ENCODE data around the gene PDE2A. TPM values are rescaled to one million over a fixed set of nuclear protein-coding genes. Genes with fewer than 3 reads are reported as not detected.

The PDE2A gene
- total and polyA plus RNA-seq, 2 donors (not counting 1 experiment from before 2014, with no cell fraction given), result 0.88 to 2.9 TPM

- Histone ChIP-seq H3K27ac (ENCODE audit: low read length in 2 of 2) (no peak overlapping the region), H3K4me1 (ENCODE audit: control insufficient read depth in 2 of 2, insufficient read depth in 2 of 2, low read length in 2 of 2) (no peaks in the 10 kb centered on the region), H3K4me2 (replicated peaks; ENCODE audit: low read depth, low read length, poor library complexity, severe bottlenecking) (no peak overlapping the region), H3K27me3 (replicated peaks in 1 of 4; ENCODE audit: control extremely low read depth in 1 of 4, control insufficient read depth in 3 of 4, insufficient read depth in 4 of 4, low read length in 3 of 4) (peaks cover 0 to under 1% (median 0%) of the 10 kb centered on the region in 4 experiments), H3K9ac (ENCODE audit: low read length) (no peak overlapping the region), H2AFZ (ENCODE audit: insufficient read depth, low read depth, low read length, poor library complexity, severe bottlenecking) (no peak overlapping the region), H4K20me1 (ENCODE audit: control insufficient read depth, insufficient read depth, low read length, poor library complexity, severe bottlenecking) (no peaks in the 10 kb centered on the region), H3K79me2 (ENCODE audit: control insufficient read depth, insufficient read depth, low read length) (no peaks in the 10 kb centered on the region), H3K4me3 (ENCODE audit: control extremely low read depth in 1 of 5, extremely low read depth in 1 of 5, insufficient read depth in 1 of 5, low read depth in 2 of 5, low read length in 4 of 5) (no peak overlapping the region), H3K36me3 (replicated peaks in 1 of 2; ENCODE audit: control extremely low read depth in 1 of 2, control insufficient read depth in 1 of 2, extremely low read depth in 1 of 2, insufficient read depth in 2 of 2, low read length in 1 of 2) (no peaks in the 10 kb centered on the region), H3K9me3 (ENCODE audit: control extremely low read depth in 1 of 3, control insufficient read depth in 2 of 3, insufficient read depth in 1 of 3, low read length in 2 of 3) (no peaks in the 10 kb centered on the region)
- H3K27ac Mint-ChIP-seq, result no peak overlapping the region
- intact Hi-C loops (cut with micrococcal nuclease), result no loop called here
- ChIA-PET CTCF (no interaction called here), POLR2A (no interaction called here)
- WGBS (ENCODE audit: insufficient coverage), result 97% methylated on average over 4 of the region's 7 CpGs
- ATAC-seq (ENCODE audit: low read depth) (no peak), DNase-seq (no peak)
- H3K4me3 Mint-ChIP-seq, result no peak overlapping the region
- peaks cover 13% of the 10 kb centered on the region for H3K27me3 Mint-ChIP-seq
- no peaks in the 10 kb centered on the region for H3K9me3 Mint-ChIP-seq (ENCODE audit: insufficient read depth)
- TF ChIP-seq CTCF (IDR thresholded peaks at IDR 0.05), result no peak
- TF ChIP-seq EZH2 (IDR thresholded peaks at IDR 0.05; ENCODE audit: borderline replicate concordance, insufficient read depth, low read depth, low read length, poor library complexity, severe bottlenecking), result no peak
- peaks cover 5% of the 10 kb centered on the region for H3K4me1 Mint-ChIP-seq
These were observed 46.5 kb downstream of the PDE2A start for GRCh38 chr11:72627594-72628281.

GRCh38 chr11:72626414-72626936 is 47.7 kb downstream of the PDE2A start:
- no peaks in the 10 kb centered on the region for H3K9me3 Mint-ChIP-seq (ENCODE audit: insufficient read depth)
- POLR2A ChIA-PET, result no interaction called here
- no peak overlapping the region for H3K9ac ChIP-seq (ENCODE audit: low read length)
- no peaks in the 10 kb centered on the region for H3K36me3 ChIP-seq (replicated peaks in 1 of 2; ENCODE audit: control extremely low read depth in 1 of 2, control insufficient read depth in 1 of 2, extremely low read depth in 1 of 2, insufficient read depth in 2 of 2, low read length in 1 of 2)
- no peak overlapping the region for H3K4me3 ChIP-seq (ENCODE audit: control extremely low read depth in 1 of 5, extremely low read depth in 1 of 5, insufficient read depth in 1 of 5, low read depth in 2 of 5, low read length in 4 of 5)
- ATAC-seq (ENCODE audit: low read depth) (no peak), DNase-seq (no peak)
- no peak overlapping the region for H3K27ac ChIP-seq (ENCODE audit: low read length in 2 of 2)
- no peak overlapping the region for H3K4me2 ChIP-seq (replicated peaks; ENCODE audit: low read depth, low read length, poor library complexity, severe bottlenecking)
- no peaks in the 10 kb centered on the region for H3K27me3 ChIP-seq (replicated peaks in 1 of 4; ENCODE audit: control extremely low read depth in 1 of 4, control insufficient read depth in 3 of 4, insufficient read depth in 4 of 4, low read length in 3 of 4)
- peaks cover 13% of the 10 kb centered on the region for H3K27me3 Mint-ChIP-seq
- peaks cover 16% of the 10 kb centered on the region for H3K4me1 Mint-ChIP-seq
- H3K4me1 ChIP-seq (ENCODE audit: control insufficient read depth in 2 of 2, insufficient read depth in 2 of 2, low read length in 2 of 2), result peaks cover under 1 to 7% of the 10 kb centered on the region in 2 donors
- WGBS (ENCODE audit: insufficient coverage), result 83% methylated on average over 11 of the region's 11 CpGs
- TF ChIP-seq EZH2 (IDR thresholded peaks at IDR 0.05; ENCODE audit: borderline replicate concordance, insufficient read depth, low read depth, low read length, poor library complexity, severe bottlenecking) (no peak), CTCF (IDR thresholded peaks at IDR 0.05) (no peak)
- no peak overlapping the region for H2AFZ ChIP-seq (ENCODE audit: insufficient read depth, low read depth, low read length, poor library complexity, severe bottlenecking)
- intact Hi-C loops (cut with micrococcal nuclease), result no loop called here
- H3K27ac Mint-ChIP-seq, result no peak overlapping the region
- no peaks in the 10 kb centered on the region for H4K20me1 ChIP-seq (ENCODE audit: control insufficient read depth, insufficient read depth, low read length, poor library complexity, severe bottlenecking)
- peaks cover 0 to 1% (median 0%) of the 10 kb centered on the region in 3 donors for H3K9me3 ChIP-seq (ENCODE audit: control extremely low read depth in 1 of 3, control insufficient read depth in 2 of 3, insufficient read depth in 1 of 3, low read length in 2 of 3)
- CTCF ChIA-PET, result no interaction called here
- H3K4me3 Mint-ChIP-seq, result no peak overlapping the region
- no peaks in the 10 kb centered on the region for H3K79me2 ChIP-seq (ENCODE audit: control insufficient read depth, insufficient read depth, low read length)

Data from B cell (primary cell).